Measurements from ENCODE around the gene NOL4L.
"Not testable (repeated sequence)": the region's sequence is repeated elsewhere in the genome, so short reads cannot be mapped to it uniquely, and the experiment has no call there.

The NOL4L gene

DNA sequence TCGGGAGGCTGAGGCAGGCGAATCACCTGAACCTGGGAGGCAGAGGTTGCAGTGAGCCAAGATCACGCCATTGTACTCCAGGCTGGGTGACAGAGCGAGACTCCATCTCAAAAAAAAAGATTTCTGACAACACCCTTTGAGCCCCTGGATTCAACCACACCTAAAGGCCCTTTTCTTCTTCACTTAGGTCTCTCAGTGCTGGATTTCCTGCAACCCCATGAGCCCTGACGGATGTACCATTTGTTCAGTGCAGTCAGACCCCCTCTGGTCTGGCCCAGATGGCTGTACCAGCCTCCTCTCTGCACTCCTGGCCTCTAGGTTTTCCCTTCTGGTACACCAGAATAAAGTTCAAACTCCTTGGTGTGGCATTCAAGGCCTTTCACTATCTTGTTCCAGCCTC is 9.1 kb upstream of the NOL4L start:
- DNase-seq, result no peak

- DNase-seq, result not testable (repeated sequence)
Observed at GRCh38 chr20:32592616-32593015, 7.5 kb upstream of the NOL4L start.

DNA sequence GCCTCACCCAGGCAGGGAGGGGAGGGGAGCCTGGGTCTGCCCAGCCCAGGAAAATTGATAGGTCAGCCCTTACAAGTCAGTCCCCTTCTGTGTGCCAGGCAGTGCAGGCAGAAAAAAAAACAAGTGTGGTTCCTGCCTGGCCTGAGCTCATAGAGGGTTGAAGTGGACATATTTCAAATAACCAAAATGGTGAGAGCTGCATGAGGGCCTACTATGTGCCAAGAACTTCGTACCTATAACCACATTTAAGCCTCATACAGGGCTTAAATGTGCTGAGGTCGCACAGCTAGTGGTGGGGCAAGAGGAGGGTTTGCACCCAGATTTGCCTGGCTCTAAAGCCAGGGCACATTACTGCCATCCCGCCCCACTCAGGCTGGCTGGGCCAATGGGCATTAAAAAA is 6.9 kb upstream of the NOL4L start:
- no peak for DNase-seq

GRCh38 chr20:32589769-32590168 is 4.6 kb upstream of the NOL4L start:
- DNase-seq, result no peak

GRCh38 chr20:32589256-32589655 is 4.1 kb upstream of the NOL4L start:
- DNase-seq, result peak; percentile 63

DNA sequence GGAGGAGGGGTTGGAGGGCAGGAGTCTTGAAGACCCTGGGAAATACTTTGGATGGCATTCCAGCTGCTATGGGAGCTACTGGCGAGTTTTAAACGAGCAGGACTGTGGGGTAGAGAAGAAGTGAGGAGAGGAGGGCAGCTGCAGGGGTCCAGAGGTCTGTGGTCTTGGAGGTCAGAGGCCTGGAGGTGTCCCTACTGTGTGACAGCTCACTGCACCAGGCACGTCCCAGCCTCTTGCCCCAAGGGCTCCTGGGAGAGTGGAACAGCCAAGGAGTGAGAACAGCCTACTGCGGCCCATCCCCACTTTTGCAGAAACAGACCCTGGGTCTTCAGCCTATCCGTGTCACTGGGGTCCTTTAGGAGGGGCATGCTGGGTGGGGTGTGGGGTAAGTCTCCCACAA is 2.9 kb upstream of the NOL4L start:
- DNase-seq, result no peak

DNA sequence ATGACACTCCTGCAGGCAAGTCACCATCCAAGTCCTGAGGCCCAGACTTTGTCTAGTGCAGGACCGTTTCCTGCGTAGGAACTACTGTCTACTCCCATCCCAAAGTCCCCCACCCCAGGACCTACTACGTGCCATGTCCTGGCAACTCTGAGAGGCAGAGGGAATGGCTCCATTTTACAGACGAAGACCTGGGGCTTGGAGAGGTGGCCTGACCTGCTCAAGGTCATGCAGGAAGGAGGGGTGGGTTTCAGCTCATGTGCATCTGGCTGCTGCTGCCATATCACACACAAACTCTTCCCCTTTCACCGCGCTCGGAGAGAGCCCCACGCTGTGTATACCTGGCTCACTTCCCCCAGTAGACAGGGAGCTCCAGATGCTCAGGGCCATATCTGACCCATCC is 1.2 kb upstream of the NOL4L start:
- DNase-seq, result no peak

- DNase-seq, result no peak
Observed at GRCh38 chr20:32585586-32586127, 524 bp upstream of the NOL4L start.

- DNase-seq, result no peak
Observed at GRCh38 chr20:32583581-32584070, 1.5 kb downstream of the NOL4L start.

GRCh38 chr20:32582659-32583580 is 2.2 kb downstream of the NOL4L start:
- no peak for DNase-seq

DNA sequence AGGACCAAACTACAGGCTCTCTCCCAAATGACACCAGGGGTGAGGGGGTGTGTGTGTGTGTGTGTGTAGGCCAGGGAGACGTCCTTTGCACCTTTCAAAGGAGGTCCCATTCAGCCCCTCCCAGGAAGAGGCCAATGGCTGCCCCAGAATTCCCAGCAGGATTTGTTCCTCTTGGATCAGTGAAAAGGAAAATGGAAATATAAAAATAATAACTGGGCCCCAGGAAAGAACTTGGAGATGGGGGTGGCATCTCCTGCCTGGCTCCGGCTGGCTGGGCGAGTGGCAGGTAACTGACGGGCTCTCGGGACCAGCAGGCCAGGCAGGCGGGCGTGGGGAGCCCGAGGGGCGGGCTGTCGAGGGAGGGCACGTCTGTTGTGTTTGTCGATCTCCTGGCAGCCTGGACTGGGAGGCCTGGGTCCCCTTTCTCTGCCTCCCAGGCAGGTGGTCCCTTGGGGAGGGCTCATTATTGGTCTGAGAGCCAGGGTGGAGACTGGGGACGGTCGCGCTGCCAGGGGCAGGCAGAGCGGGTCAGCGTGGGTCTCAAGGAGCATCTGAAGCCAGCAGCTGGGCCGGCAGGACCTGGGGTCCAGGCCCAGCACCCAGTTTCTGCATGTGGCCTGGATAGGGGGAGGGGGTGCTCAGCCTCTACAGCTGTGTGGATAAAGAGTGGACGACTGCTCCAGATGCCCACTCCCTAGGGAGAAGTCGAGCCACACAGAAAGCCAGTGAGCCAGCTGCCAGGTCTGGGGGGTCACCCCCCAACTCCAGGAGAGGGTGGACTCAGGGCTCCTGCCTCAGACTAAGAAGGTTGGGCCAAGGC is 3.1 kb downstream of the NOL4L start:
- DNase-seq, result no peak

GRCh38 chr20:32580970-32581838 is 3.9 kb downstream of the NOL4L start:
- DNase-seq, result no peak

DNA sequence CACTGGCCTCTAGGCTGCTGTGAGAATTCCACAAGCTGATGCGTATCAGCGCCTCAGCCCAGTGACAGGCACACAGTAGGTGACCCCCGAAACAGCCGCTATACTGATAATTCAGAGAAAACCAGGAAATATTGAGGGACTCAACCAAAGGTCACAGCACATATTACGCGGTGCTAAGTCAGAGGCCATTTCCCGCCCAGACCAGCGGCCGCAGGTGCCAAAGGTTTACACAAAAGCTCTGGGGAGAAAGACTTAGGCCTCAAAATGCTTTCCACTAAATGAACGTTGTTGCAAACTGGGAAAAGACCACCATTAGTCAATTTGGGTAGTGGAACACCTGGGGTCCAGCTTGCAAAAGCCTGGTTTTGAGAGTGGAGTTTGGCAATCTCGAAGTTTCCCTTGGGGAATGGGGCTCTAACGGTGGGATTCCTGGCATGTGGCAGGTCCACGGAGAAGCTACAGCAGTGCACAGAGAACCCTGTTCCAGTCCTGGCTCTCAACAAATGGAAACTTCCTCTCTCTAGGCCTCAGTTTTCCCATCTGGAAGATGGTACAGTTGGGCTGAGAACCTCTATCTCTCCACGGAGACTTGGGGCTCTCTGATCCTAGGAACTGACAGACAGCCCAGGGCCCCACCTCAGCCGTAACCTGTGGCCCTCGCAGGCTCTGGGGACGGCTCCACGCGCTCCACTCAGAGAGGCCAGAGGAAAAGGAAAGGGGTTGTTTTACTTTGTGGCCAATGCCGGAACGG is 4.7 kb downstream of the NOL4L start:
- DNase-seq, result no peak

DNA sequence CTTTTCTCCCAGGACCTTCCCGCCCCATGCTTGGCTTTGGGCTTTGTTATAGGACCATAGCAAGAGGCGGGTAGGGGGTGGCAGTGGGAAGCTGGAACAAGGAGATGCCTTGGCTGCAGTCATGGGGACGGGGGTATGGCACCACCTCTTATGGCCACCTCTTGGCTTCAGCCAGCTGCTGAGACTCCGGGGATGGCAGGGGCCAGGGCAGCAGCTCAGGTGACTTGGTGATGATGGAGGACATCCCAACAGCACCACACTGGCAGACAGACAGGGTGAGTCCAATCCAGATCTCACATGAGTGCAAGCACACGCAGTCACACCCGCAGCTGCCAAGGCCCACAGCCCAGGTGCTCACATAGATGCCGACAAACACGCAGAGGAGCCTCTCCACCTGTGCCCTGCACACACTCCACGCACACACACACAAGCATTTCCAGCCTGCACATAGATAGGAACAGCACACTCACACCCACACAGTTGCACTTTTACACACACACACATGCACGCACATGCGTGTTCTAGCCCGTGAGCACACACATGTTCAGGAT is 6.2 kb downstream of the NOL4L start:
- DNase-seq, result no peak

DNA sequence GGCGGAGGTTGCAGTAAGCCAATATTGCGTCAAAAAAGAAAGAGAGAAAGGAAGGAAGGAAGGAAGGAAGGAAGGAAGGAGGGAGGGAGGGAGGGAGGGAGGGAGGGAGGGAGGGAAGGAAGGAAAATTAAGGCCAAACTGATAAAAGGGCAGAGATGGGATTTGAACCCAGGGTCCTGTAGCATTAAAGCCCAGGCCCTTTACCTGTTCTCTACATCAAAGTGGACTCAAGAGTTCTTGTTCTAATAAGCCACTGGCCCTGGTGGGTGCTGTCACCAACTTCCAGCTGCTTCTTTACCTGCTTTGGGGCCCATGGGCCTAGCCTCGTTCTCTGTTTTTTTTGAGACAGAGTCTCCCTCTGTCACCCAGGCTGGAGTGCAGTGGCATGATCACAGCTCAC is 7.1 kb downstream of the NOL4L start:
- DNase-seq, result not testable (repeated sequence)

GRCh38 chr20:32577657-32578056 is 7.5 kb downstream of the NOL4L start:
- DNase-seq, result no peak

DNA sequence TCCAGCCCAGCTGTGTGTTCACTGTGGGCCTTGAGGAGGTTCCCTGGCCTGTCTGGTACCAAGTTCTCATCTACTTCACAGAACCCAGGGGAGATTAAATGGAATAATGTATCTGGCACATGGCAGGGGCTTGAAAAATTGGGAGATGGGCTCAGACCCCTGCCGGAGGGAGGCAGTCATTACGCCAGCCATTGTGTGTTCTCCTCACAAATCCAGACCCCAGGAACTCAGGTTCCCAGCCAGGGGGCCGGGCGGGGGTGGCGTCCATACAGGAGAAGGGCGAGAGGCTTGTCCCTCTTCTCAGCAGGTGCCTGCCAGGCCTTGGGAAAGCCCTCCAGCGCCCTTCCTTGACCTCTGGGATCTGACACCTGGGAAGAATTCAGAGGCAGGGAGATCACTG is 8.1 kb downstream of the NOL4L start:
- DNase-seq, result no peak

DNA sequence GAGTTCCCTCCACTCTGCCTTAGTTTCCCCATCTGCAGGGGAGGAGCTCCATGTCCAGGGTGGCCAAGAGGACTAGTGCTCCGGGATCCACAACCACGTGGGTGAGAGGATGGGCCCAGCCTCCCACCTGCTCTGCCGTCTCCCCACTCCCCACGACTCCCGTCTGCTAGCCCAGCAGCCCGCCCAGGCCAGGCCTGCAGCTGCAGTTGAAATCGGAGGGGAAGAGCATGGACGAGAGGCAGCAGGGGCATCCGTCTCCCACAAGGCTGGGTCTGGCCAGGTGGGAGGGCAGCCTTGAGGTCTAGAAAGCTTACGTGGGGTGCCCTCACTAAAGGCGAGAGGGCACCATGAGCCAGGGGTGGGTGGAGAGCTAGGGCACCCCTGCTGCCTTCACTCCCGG is 8.6 kb downstream of the NOL4L start:
- no peak for DNase-seq

- DNase-seq, result no peak
Observed at GRCh38 chr20:32575805-32576204, 9.3 kb downstream of the NOL4L start.

DNA sequence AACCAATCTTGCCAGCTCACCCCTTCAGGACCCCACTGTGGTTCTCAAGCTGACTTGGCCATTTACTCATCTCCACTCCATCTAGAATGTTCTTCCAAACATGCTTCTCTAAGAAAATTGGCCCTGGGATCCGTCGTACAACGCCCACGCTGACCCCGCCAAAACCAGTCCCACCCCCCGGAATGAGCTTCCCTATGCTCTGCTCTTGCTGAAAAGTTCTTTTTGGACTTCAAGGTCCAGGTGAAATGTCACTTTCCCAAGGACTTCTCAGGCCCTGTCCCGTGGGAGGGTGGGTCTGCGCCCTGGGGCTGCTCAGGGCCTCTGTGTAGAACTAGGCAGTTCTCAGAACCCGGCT is 9.9 kb downstream of the NOL4L start:
- no peak for DNase-seq

Data from 8988T (cell line).